Activated CD8-positive, alpha-beta T cell treated with anti-CD3 and anti-CD28 coated beads for 36 hours (primary cell): ENCODE data around the gene FBXL14. TPM values are rescaled to one million over a fixed set of nuclear protein-coding genes. Genes with fewer than 3 reads are reported as not detected.
A peak's percentile ranks its signal among the peaks of the same experiment; 100 is the strongest.

Source experiments
- ATAC-seq: fragments of 200-7000 bp; cut with Tn5 transposase; one replicate; pipeline ENCODE4 v1.10.0; 2021; ENCODE audit warnings: mild to moderate bottlenecking, moderate library complexity
- CTCF ChIA-PET: fragments of 350-600 bp; sonication (Branson Sonifier 250); formaldehyde crosslinking; loops from one replicate; lab custom pipeline; 2021; ENCODE audit warnings: antibody characterized with exemption; lab: Charles Lee
- POLR2A ChIA-PET: fragments of 350-600 bp; sonication (Branson Sonifier 250); formaldehyde crosslinking; loops from one replicate; lab custom pipeline; 2021; ENCODE audit warnings: antibody characterized with exemption; lab: Charles Lee
- DNase-seq: peaks from one replicate; pipeline ENCODE4 v3.0.0-alpha.2; 2020
- H3K27ac Mint-ChIP-seq: one replicate; pipeline ENCODE4 v1.8.0; 2021; ENCODE audit warnings: mild to moderate bottlenecking, mixed read lengths
- H3K27me3 Mint-ChIP-seq: one replicate; pipeline ENCODE4 v1.8.0; 2021; ENCODE audit warnings: mixed read lengths
- H3K36me3 Mint-ChIP-seq: one replicate; pipeline ENCODE4 v1.8.0; 2021; ENCODE audit warnings: low read depth, mixed read lengths
- H3K4me1 Mint-ChIP-seq: one replicate; pipeline ENCODE4 v1.8.0; 2021; ENCODE audit warnings: low read depth, mixed read lengths
- H3K4me3 Mint-ChIP-seq: one replicate; pipeline ENCODE4 v1.8.0; 2021; ENCODE audit warnings: mild to moderate bottlenecking, moderate library complexity, mixed read lengths
- H3K9me3 Mint-ChIP-seq: one replicate; pipeline ENCODE4 v1.8.0; 2021; ENCODE audit warnings: mixed read lengths
- CTCF ChIP-seq: fragments of 200-600 bp; IDR thresholded peaks from one replicate; pipeline ENCODE4 v1.8.0; 2022; ENCODE audit warnings: antibody characterized with exemption, mild to moderate bottlenecking
- intact Hi-C: fragments of 100-400 bp; cut with micrococcal nuclease; formaldehyde crosslinking; loops from one replicate; pipeline ENCODE4 v1.10.0; 2022
- total RNA-seq, 2 experiments: library from RNA; stranded (reverse); gene quantifications; one replicate each; pipeline ENCODE4 v1.2.3, GENCODE V29; 2021

FBXL14 gene
- total RNA-seq, 2 experiments from 2014 or later: 23.3 to 25.1 TPM

- intact Hi-C loops: no loop called here
- no peak for TF ChIP-seq CTCF
- peaks cover 18% of the 10 kb centered on the region for H3K36me3 Mint-ChIP-seq
- H3K27me3 Mint-ChIP-seq: no peaks in the 10 kb centered on the region
- peaks cover 19% of the 10 kb centered on the region for H3K4me1 Mint-ChIP-seq
- no peak overlapping the region for H3K27ac Mint-ChIP-seq
- DNase-seq (no peak), ATAC-seq (no peak)
- POLR2A ChIA-PET: no interaction called here
- H3K9me3 Mint-ChIP-seq: no peaks in the 10 kb centered on the region
- CTCF ChIA-PET: no interaction called here
- H3K4me3 Mint-ChIP-seq: no peak overlapping the region
These were observed 1.4 kb upstream of the FBXL14 start for GRCh38 chr12:1595690-1596347.

DNA sequence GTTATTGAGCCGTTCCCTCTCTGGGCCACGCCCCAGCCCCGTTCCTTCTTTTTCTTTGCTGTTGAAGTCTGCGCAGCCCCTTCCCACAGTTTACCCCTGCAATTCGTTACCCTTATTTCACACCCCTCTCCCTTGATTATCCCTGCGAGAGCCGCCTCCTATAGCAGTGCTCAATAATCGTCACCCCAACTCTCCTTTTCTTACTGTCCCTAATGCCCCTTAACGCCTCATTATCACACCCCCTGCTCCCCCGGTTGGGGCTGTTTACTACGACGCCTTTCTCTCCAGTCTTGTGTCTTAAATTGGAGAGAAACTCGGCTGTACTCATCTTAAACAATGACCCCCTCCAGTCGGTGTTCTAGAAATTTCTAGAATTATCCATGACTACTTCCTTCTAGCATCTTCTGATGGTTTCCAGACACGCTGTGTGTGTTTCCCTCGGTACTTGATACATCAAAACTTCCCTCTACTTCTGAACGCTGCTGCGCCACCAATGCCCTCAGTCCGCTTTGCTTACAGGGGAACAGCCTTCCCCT is 713 bp upstream of the FBXL14 start:
- Mint-ChIP-seq H3K27me3 (no peaks in the 10 kb centered on the region), H3K4me3 (peak overlapping the region; percentile 78), H3K27ac (peak overlapping the region; percentile 86), H3K36me3 (peaks cover 22% of the 10 kb centered on the region), H3K4me1 (peaks cover 23% of the 10 kb centered on the region), H3K9me3 (no peaks in the 10 kb centered on the region)
- ChIA-PET POLR2A (interaction anchor here (0.6 to 0.9 kb wide), 2 partner anchors 12 to 931 kb away, joined by 3 read pairs; no protein-coding TSS in a partner anchor), CTCF (interaction anchor here (3.7 kb wide), 1 partner anchor 7 kb away, joined by 25 read pairs; no protein-coding TSS in a partner anchor)
- no peak for ATAC-seq
- no peak for TF ChIP-seq CTCF
- intact Hi-C loops: no loop called here
- no peak for DNase-seq

GRCh38 chr12:1594006-1594260 is 448 bp downstream of the FBXL14 start:
- H3K4me3 Mint-ChIP-seq: peak overlapping the region; percentile 95
- DNase-seq (no peak), ATAC-seq (no peak)
- H3K4me1 Mint-ChIP-seq: peaks cover 31% of the 10 kb centered on the region
- no peaks in the 10 kb centered on the region for H3K9me3 Mint-ChIP-seq
- H3K27ac Mint-ChIP-seq: no peak overlapping the region
- H3K27me3 Mint-ChIP-seq: no peaks in the 10 kb centered on the region
- ChIA-PET CTCF (interaction anchor here (1.2 to 3.7 kb wide), 7 partner anchors 9 to 476 kb away, joined by 3 to 33 read pairs (median 12); no protein-coding TSS in a partner anchor), POLR2A (interaction anchor here (2.0 to 2.4 kb wide), 2 partner anchors 9 to 12 kb away, joined by 8 to 27 read pairs; no protein-coding TSS in a partner anchor)
- intact Hi-C loops: loop anchor here (5.0 kb wide), 1 partner anchor 62 kb away; no protein-coding TSS in a partner anchor
- TF ChIP-seq CTCF: no peak
- H3K36me3 Mint-ChIP-seq: peaks cover 27% of the 10 kb centered on the region

- H3K27ac Mint-ChIP-seq: peak overlapping the region; percentile 88
- peak; percentile 65 for DNase-seq
- no peaks in the 10 kb centered on the region for H3K9me3 Mint-ChIP-seq
- TF ChIP-seq CTCF: no peak
- ChIA-PET CTCF (interaction anchor here (1.2 to 3.7 kb wide), 8 partner anchors 9 to 476 kb away, joined by 3 to 33 read pairs (median 8); no protein-coding TSS in a partner anchor), POLR2A (interaction anchor here (0.8 to 2.4 kb wide), 5 partner anchors 9 to 647 kb away, joined by 3 to 27 read pairs (median 4); no protein-coding TSS in a partner anchor)
- no peaks in the 10 kb centered on the region for H3K27me3 Mint-ChIP-seq
- peak; percentile 12 for ATAC-seq
- H3K4me3 Mint-ChIP-seq: peak overlapping the region; percentile 95
- intact Hi-C loops: loop anchor here (5.0 kb wide), 1 partner anchor 61 kb away; no protein-coding TSS in a partner anchor
- peaks cover 36% of the 10 kb centered on the region for H3K4me1 Mint-ChIP-seq
- H3K36me3 Mint-ChIP-seq: peaks cover 27% of the 10 kb centered on the region
These were observed 991 bp downstream of the FBXL14 start for GRCh38 chr12:1593174-1594005.
